KMS-11 (cell line): ENCODE results near the gene SP110.
"Not testable (repeated sequence)": the region's sequence is repeated elsewhere in the genome, so short reads cannot be mapped to it uniquely, and the experiment has no call there.

ENCODE experiments used
- H2AFZ ChIP-seq: fragments of 200-600 bp; sonication (generic); 2 replicates; pipeline ENCODE4 v1.6.1; 2016; ENCODE audit warnings: antibody characterized with exemption, mixed run types, low read depth
- H3K27ac ChIP-seq: fragments of 200-600 bp; sonication (generic); 2 replicates; pipeline ENCODE4 v1.6.1; 2016; ENCODE audit warnings: mild to moderate bottlenecking, mixed run types
- H3K27me3 ChIP-seq: fragments of 200-600 bp; sonication (generic); 2 replicates; pipeline ENCODE4 v1.6.1; 2017; ENCODE audit warnings: mild to moderate bottlenecking, low read depth, mixed run types, moderate library complexity; ENCODE audit not compliant: insufficient read depth
- H3K36me3 ChIP-seq: fragments of 200-600 bp; sonication (generic); 2 replicates; pipeline ENCODE4 v1.6.1; 2017; ENCODE audit warnings: mild to moderate bottlenecking, mixed run types; ENCODE audit not compliant: insufficient read depth
- H3K4me1 ChIP-seq: fragments of 200-600 bp; sonication (generic); 2 replicates; pipeline ENCODE4 v1.6.1; 2016; ENCODE audit warnings: mild to moderate bottlenecking, low read depth, mixed run types; ENCODE audit not compliant: poor library complexity, severe bottlenecking
- H3K4me2 ChIP-seq: fragments of 200-600 bp; sonication (generic); 2 replicates; pipeline ENCODE4 v1.7.0; 2016; ENCODE audit warnings: mild to moderate bottlenecking, mixed run types
- H3K4me3 ChIP-seq: fragments of 200-600 bp; sonication (generic); IDR thresholded peaks from 2 replicates; pipeline ENCODE4 v1.6.1; 2017; ENCODE audit warnings: low read depth, low read length, mixed read lengths; ENCODE audit not compliant: insufficient read depth
- H3K79me2 ChIP-seq: fragments of 200-600 bp; sonication (generic); 2 replicates; pipeline ENCODE4 v1.6.1; 2016; ENCODE audit warnings: low read depth, mixed run types; ENCODE audit not compliant: insufficient read depth
- H3K9ac ChIP-seq: fragments of 200-600 bp; sonication (generic); 2 replicates; pipeline ENCODE4 v1.6.1; 2016; ENCODE audit warnings: mild to moderate bottlenecking, mixed run types
- H4K20me1 ChIP-seq: fragments of 200-600 bp; sonication (generic); 2 replicates; pipeline ENCODE4 v1.6.1; 2016; ENCODE audit warnings: mild to moderate bottlenecking, mixed run types; ENCODE audit not compliant: insufficient read depth
- CTCF ChIP-seq: fragments of 200-600 bp; sonication (generic); conservative IDR thresholded peaks from 2 replicates; pipeline ENCODE4 v1.6.1; 2017; ENCODE audit warnings: low read depth, mild to moderate bottlenecking, antibody characterized with exemption, low read length, moderate library complexity, mixed read lengths

SP110 gene

GRCh38 chr2:230124757-230125431 lies 94.9 kb downstream of the SP110 start:
- no peaks in the 10 kb centered on the region for H4K20me1 ChIP-seq
- H3K27ac ChIP-seq: no peak overlapping the region
- no peak for TF ChIP-seq CTCF
- no peak overlapping the region for H3K4me3 ChIP-seq
- no peak overlapping the region for H3K9ac ChIP-seq
- no peaks in the 10 kb centered on the region for H3K27me3 ChIP-seq
- peaks cover 27% of the 10 kb centered on the region for H3K4me1 ChIP-seq
- H3K4me2 ChIP-seq: no peak overlapping the region
- no peaks in the 10 kb centered on the region for H3K36me3 ChIP-seq
- no peak overlapping the region for H2AFZ ChIP-seq
- H3K79me2 ChIP-seq: no peaks in the 10 kb centered on the region

GRCh38 chr2:230124235-230124634 lies 95.5 kb downstream of the SP110 start:
- no peaks in the 10 kb centered on the region for H4K20me1 ChIP-seq
- H3K79me2 ChIP-seq: no peaks in the 10 kb centered on the region
- no peak overlapping the region for H2AFZ ChIP-seq
- no peak overlapping the region for H3K27ac ChIP-seq
- H3K4me2 ChIP-seq: no peak overlapping the region
- H3K4me1 ChIP-seq: peaks cover 27% of the 10 kb centered on the region
- H3K36me3 ChIP-seq: no peaks in the 10 kb centered on the region
- no peaks in the 10 kb centered on the region for H3K27me3 ChIP-seq
- TF ChIP-seq CTCF: no peak
- H3K9ac ChIP-seq: no peak overlapping the region
- no peak overlapping the region for H3K4me3 ChIP-seq

GRCh38 chr2:230120376-230120775 lies 99.4 kb downstream of the SP110 start:
- H2AFZ ChIP-seq, H3K9ac ChIP-seq, H4K20me1 ChIP-seq, H3K4me3 ChIP-seq, H3K27me3 ChIP-seq, H3K4me1 ChIP-seq, H3K79me2 ChIP-seq, H3K27ac ChIP-seq, H3K4me2 ChIP-seq, H3K36me3 ChIP-seq: not testable (repeated sequence)

- H2AFZ ChIP-seq, H3K9ac ChIP-seq, H3K4me2 ChIP-seq, H3K36me3 ChIP-seq, H3K27ac ChIP-seq, H3K79me2 ChIP-seq, H4K20me1 ChIP-seq, H3K4me1 ChIP-seq, H3K27me3 ChIP-seq, H3K4me3 ChIP-seq: not testable (repeated sequence)
Observed at GRCh38 chr2:230119827-230120226, 100.0 kb downstream of the SP110 start.
